ENCODE results near the gene RERE. TPM values are rescaled to one million over a fixed set of nuclear protein-coding genes. Genes with fewer than 3 reads are reported as not detected.
"Not testable (repeated sequence)": the region's sequence is repeated elsewhere in the genome, so short reads cannot be mapped to it uniquely, and the experiment has no call there.

Gene RERE
- total RNA-seq, 2 experiments from 2014 or later: 73.1 to 211 TPM

- BruUV-seq (replicated peaks): no TSS peak
- DNase-seq (ENCODE audit: low spot score): no peak
These were observed 310.3 kb downstream of the RERE start for GRCh38 chr1:8506995-8507615.

DNA sequence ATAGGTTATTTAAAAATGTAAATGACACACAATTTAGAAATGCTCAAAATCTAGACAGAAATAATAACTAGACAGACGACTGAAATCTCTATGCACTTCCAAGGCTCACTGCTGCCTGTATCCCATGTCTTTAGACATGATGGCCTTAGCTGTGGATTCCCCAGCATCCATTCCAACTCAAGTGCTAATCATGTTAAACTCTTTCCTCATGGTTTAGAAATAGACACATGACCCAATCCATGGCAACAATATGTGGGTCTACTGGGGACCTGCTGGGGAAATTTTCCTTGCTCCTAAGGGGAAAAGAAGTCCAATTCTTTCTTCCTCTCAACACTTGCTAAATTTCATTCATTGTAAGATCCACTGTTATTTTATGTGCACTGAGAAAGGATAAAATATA, 311.0 kb downstream of the RERE start:
- peaks cover 61% of the 10 kb centered on the region for H3K4me1 ChIP-seq (ENCODE audit: insufficient read depth, low read length, poor library complexity, severe bottlenecking)
- H3K27ac ChIP-seq (ENCODE audit: low read depth, low read length, poor library complexity, severe bottlenecking): no peak overlapping the region
- no peaks in the 10 kb centered on the region for H4K20me1 ChIP-seq (ENCODE audit: insufficient read depth, low read length)
- H3K4me3 ChIP-seq (ENCODE audit: low read depth, low read length, poor library complexity, severe bottlenecking): no peak overlapping the region
- no peak overlapping the region for H2AFZ ChIP-seq (ENCODE audit: low read length)
- ChIA-PET POLR2A (interaction anchor here (1.0 kb wide), 1 partner anchor 9 kb away, joined by 8 read pairs; no protein-coding TSS in a partner anchor), CTCF (ENCODE audit: unreplicated experiment) (no interaction called here)
- peaks cover 68% of the 10 kb centered on the region for H3K79me2 ChIP-seq (ENCODE audit: insufficient read depth, low read depth, low read length)
- peaks cover 54% of the 10 kb centered on the region for H3K36me3 ChIP-seq (ENCODE audit: insufficient read depth, low read length)
- intact Hi-C loops (cut with micrococcal nuclease; ENCODE audit: unreplicated experiment): no loop called here
- no peak for DNase-seq (ENCODE audit: low spot score)
- no TSS peak for BruUV-seq (replicated peaks)
- H3K9me2 ChIP-seq (ENCODE audit: insufficient read depth, low read length): no peaks in the 10 kb centered on the region
- H3K9me3 ChIP-seq (ENCODE audit: low read length): no peaks in the 10 kb centered on the region
- H3K4me2 ChIP-seq (ENCODE audit: low read length): no peak overlapping the region
- TF ChIP-seq EZH2phosphoT487 (IDR thresholded peaks at IDR 0.05; ENCODE audit: borderline replicate concordance, low read depth, low read length): no peak
- TF ChIP-seq, protein P1, sequence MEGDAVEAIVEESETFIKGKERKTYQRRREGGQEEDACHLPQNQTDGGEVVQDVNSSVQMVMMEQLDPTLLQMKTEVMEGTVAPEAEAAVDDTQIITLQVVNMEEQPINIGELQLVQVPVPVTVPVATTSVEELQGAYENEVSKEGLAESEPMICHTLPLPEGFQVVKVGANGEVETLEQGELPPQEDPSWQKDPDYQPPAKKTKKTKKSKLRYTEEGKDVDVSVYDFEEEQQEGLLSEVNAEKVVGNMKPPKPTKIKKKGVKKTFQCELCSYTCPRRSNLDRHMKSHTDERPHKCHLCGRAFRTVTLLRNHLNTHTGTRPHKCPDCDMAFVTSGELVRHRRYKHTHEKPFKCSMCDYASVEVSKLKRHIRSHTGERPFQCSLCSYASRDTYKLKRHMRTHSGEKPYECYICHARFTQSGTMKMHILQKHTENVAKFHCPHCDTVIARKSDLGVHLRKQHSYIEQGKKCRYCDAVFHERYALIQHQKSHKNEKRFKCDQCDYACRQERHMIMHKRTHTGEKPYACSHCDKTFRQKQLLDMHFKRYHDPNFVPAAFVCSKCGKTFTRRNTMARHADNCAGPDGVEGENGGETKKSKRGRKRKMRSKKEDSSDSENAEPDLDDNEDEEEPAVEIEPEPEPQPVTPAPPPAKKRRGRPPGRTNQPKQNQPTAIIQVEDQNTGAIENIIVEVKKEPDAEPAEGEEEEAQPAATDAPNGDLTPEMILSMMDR (conservative IDR thresholded peaks at IDR 0.05; ENCODE audit: low read length): no peak

More at GRCh38 chr1:8506995-8507615, 310.3 kb downstream of the RERE start:
- Histone ChIP-seq H3K9me2 (ENCODE audit: insufficient read depth, low read length) (no peaks in the 10 kb centered on the region), H3K79me2 (ENCODE audit: insufficient read depth, low read depth, low read length) (peaks cover 73% of the 10 kb centered on the region), H3K36me3 (ENCODE audit: insufficient read depth, low read length) (peaks cover 54% of the 10 kb centered on the region), H3K4me2 (ENCODE audit: low read length) (no peak overlapping the region), H3K27ac (ENCODE audit: low read depth, low read length, poor library complexity, severe bottlenecking) (no peak overlapping the region), H2AFZ (ENCODE audit: low read length) (no peak overlapping the region), H3K4me3 (ENCODE audit: low read depth, low read length, poor library complexity, severe bottlenecking) (no peak overlapping the region), H3K4me1 (ENCODE audit: insufficient read depth, low read length, poor library complexity, severe bottlenecking) (peaks cover 67% of the 10 kb centered on the region), H4K20me1 (ENCODE audit: insufficient read depth, low read length) (no peaks in the 10 kb centered on the region), H3K9me3 (ENCODE audit: low read length) (no peaks in the 10 kb centered on the region)
- POLR2A ChIA-PET: interaction anchor here (1.0 to 1.9 kb wide), 2 partner anchors 9 to 10 kb away, joined by 6 to 8 read pairs; no protein-coding TSS in a partner anchor
- intact Hi-C loops (cut with micrococcal nuclease; ENCODE audit: unreplicated experiment): no loop called here
- CTCF ChIA-PET (ENCODE audit: unreplicated experiment): no interaction called here
- no peak for TF ChIP-seq EZH2phosphoT487 (IDR thresholded peaks at IDR 0.05; ENCODE audit: borderline replicate concordance, low read depth, low read length)
- TF ChIP-seq, protein P1 (conservative IDR thresholded peaks at IDR 0.05; ENCODE audit: low read length): no peak

DNA sequence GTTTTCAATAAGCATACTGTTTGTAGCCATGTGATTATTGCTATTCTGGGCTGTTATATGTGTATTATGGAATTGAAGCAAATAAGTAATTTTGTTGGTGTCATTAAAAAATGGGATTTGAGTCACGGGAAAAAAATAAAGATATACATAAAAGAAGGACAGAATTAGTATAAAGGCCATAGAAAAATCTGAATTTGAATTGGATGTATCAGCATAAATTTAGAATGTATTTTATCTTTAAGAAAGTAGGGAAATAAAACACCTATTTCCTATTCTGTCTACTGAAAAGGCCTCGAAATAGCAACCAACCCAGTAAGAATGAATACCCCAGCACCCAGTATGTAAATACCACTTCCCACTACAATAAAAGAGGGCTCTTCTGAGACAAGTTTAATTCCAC, 313.6 kb downstream of the RERE start:
- no peak for DNase-seq (ENCODE audit: low spot score)
- ChIA-PET CTCF (ENCODE audit: unreplicated experiment) (no interaction called here), POLR2A (interaction anchor here (0.6 to 1.1 kb wide), 4 partner anchors 10 to 257 kb away, joined by 3 to 5 read pairs (median 4); no protein-coding TSS in a partner anchor)
- Histone ChIP-seq H4K20me1 (ENCODE audit: insufficient read depth, low read length) (no peaks in the 10 kb centered on the region), H3K36me3 (ENCODE audit: insufficient read depth, low read length) (peaks cover 58% of the 10 kb centered on the region), H3K4me2 (ENCODE audit: low read length) (no peak overlapping the region; the same call in 1 of the 2 replicates), H2AFZ (ENCODE audit: low read length) (no peak overlapping the region), H3K27ac (ENCODE audit: low read depth, low read length, poor library complexity, severe bottlenecking) (peak overlapping the region; percentile 33), H3K9me2 (ENCODE audit: insufficient read depth, low read length) (no peaks in the 10 kb centered on the region), H3K4me1 (ENCODE audit: insufficient read depth, low read length, poor library complexity, severe bottlenecking) (peaks cover 43% of the 10 kb centered on the region), H3K9me3 (ENCODE audit: low read length) (no peaks in the 10 kb centered on the region; the same call in 1 of the 2 replicates), H3K4me3 (ENCODE audit: low read depth, low read length, poor library complexity, severe bottlenecking) (no peak overlapping the region), H3K79me2 (ENCODE audit: insufficient read depth, low read depth, low read length) (peaks cover 51% of the 10 kb centered on the region)
- intact Hi-C loops (cut with micrococcal nuclease; ENCODE audit: unreplicated experiment): no loop called here
- TSS peak; percentile 19 for BruUV-seq (replicated peaks)
- TF ChIP-seq, protein P1 (conservative IDR thresholded peaks at IDR 0.05; ENCODE audit: low read length): no peak
- TF ChIP-seq EZH2phosphoT487 (IDR thresholded peaks at IDR 0.05; ENCODE audit: borderline replicate concordance, low read depth, low read length): no peak

DNA sequence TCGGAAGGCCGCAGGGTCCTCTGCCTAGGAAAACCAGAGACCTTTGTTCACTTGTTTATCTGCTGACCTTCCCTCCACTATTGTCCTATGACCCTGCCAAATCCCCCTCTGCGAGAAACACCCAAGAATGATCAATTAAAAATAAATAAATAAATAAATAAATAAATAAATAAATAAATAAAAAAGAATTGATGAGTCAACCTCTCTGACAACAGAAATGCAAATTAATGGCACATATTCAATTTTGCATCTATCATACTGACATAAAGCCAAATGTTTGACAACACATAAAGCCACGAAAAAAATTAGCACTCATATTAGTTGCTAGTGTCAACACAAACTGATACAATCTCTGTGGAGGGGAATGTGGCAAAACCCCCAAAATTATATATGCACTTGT, 314.5 kb downstream of the RERE start:
- H3K4me2 ChIP-seq (ENCODE audit: low read length); H3K9me3 ChIP-seq (ENCODE audit: low read length); DNase-seq (ENCODE audit: low spot score); CTCF ChIA-PET (ENCODE audit: unreplicated experiment); H2AFZ ChIP-seq (ENCODE audit: low read length); H3K4me3 ChIP-seq (ENCODE audit: low read depth, low read length, poor library complexity, severe bottlenecking); intact Hi-C loops (cut with micrococcal nuclease; ENCODE audit: unreplicated experiment); H4K20me1 ChIP-seq (ENCODE audit: insufficient read depth, low read length); BruUV-seq (replicated peaks); H3K9me2 ChIP-seq (ENCODE audit: insufficient read depth, low read length): not testable (repeated sequence)
- POLR2A ChIA-PET: interaction anchor here (1.1 kb wide), 2 partner anchors 9 to 11 kb away, joined by 3 to 4 read pairs; no protein-coding TSS in a partner anchor
- Histone ChIP-seq H3K4me1 (ENCODE audit: insufficient read depth, low read length, poor library complexity, severe bottlenecking) (peaks cover 43% of the 10 kb centered on the region), H3K27ac (ENCODE audit: low read depth, low read length, poor library complexity, severe bottlenecking) (peak overlapping the region; percentile 33), H3K36me3 (ENCODE audit: insufficient read depth, low read length) (peaks cover 50% of the 10 kb centered on the region), H3K79me2 (ENCODE audit: insufficient read depth, low read depth, low read length) (peaks cover 48% of the 10 kb centered on the region)

All from OCI-LY7 (cell line).